A673 (cell line): ENCODE measurements around the gene DLG2. TPM values are rescaled to one million over a fixed set of nuclear protein-coding genes. Genes with fewer than 3 reads are reported as not detected.
"Not testable (repeated sequence)": the region's sequence is repeated elsewhere in the genome, so short reads cannot be mapped to it uniquely, and the experiment has no call there.

Experiments used
- BruUV-seq: library from RNA; stranded (reverse); fragments of 400-500 nt; replicated peaks from 2 replicates; lab custom pipeline; 2021; lab: Mats Ljungman, UMichigan
- CTCF ChIA-PET: fragments of 300-600 bp; sonication (Branson Sonifier 250); formaldehyde crosslinking; loops from one replicate; lab custom pipeline; 2022; ENCODE audit warnings: antibody characterized with exemption; lab: Charles Lee
- POLR2A ChIA-PET: fragments of 300-600 bp; sonication (Branson Sonifier 250); formaldehyde crosslinking; loops from one replicate; lab custom pipeline; 2022; ENCODE audit warnings: antibody characterized with exemption; ENCODE audit not compliant: low non-redundant PET; lab: Charles Lee
- DNase-seq: peaks from one replicate; pipeline ENCODE4 v3.0.0-alpha.2; 2015; ENCODE audit warnings: low spot score
- H3K27ac ChIP-seq: fragments of 200-600 bp; sonication (generic); 2 replicates; pipeline ENCODE4 v1.5.1; 2016; ENCODE audit warnings: mixed run types, low read depth, mild to moderate bottlenecking, mixed read lengths, antibody characterized with exemption, low read length; ENCODE audit not compliant: poor library complexity, severe bottlenecking
- H3K27me3 ChIP-seq: fragments of 200-600 bp; sonication (generic); replicated peaks from 2 replicates; pipeline ENCODE4 v1.6.1; 2017; ENCODE audit warnings: mixed run types, low read depth, mild to moderate bottlenecking, mixed read lengths, antibody characterized with exemption, low read length; ENCODE audit not compliant: insufficient read depth, poor library complexity
- H3K36me3 ChIP-seq: fragments of 200-600 bp; sonication (generic); 2 replicates; pipeline ENCODE4 v1.6.1; 2016; ENCODE audit warnings: mixed run types, mild to moderate bottlenecking, mixed read lengths, antibody characterized with exemption, low read length; ENCODE audit not compliant: insufficient read depth, poor library complexity, severe bottlenecking
- H3K4me1 ChIP-seq: fragments of 200-600 bp; sonication (generic); 2 replicates; pipeline ENCODE4 v1.6.1; 2017; ENCODE audit warnings: mixed run types, mild to moderate bottlenecking, mixed read lengths, antibody characterized with exemption, low read length; ENCODE audit not compliant: insufficient read depth, poor library complexity, severe bottlenecking
- H3K4me3 ChIP-seq: fragments of 200-600 bp; sonication (generic); 2 replicates; pipeline ENCODE4 v1.5.1; 2016; ENCODE audit warnings: low read depth, mixed run types, mild to moderate bottlenecking, mixed read lengths, low read length; ENCODE audit not compliant: poor library complexity, severe bottlenecking
- H3K9me3 ChIP-seq: fragments of 200-600 bp; sonication (generic); 2 replicates; pipeline ENCODE4 v1.6.1; 2016; ENCODE audit warnings: mixed run types, low read depth, mild to moderate bottlenecking, mixed read lengths, antibody characterized with exemption, low read length; ENCODE audit not compliant: poor library complexity, severe bottlenecking
- EZH2 ChIP-seq: fragments of 200-600 bp; sonication (generic); IDR thresholded peaks from 2 replicates; pipeline ENCODE4 v1.6.1; 2017; ENCODE audit warnings: borderline replicate concordance, low read depth, mild to moderate bottlenecking, mixed read lengths, antibody characterized with exemption, low read length; ENCODE audit not compliant: poor library complexity, severe bottlenecking
- intact Hi-C: fragments of 100-400 bp; cut with micrococcal nuclease; formaldehyde crosslinking; loops from one replicate; pipeline ENCODE4 v1.10.0; 2022; ENCODE audit not compliant: unreplicated experiment
- total RNA-seq: library from RNA; stranded (reverse); gene quantifications from 2 replicates; pipeline ENCODE4 v1.2.3, GENCODE V29; 2021
- TF ChIP-seq, protein P1 (sequence below): fragments of 300-800, 200-600 bp; sonication (generic); conservative IDR thresholded peaks from 2 replicates; pipeline ENCODE4 v1.5.1; 2017; ENCODE audit warnings: low read depth, mild to moderate bottlenecking, antibody characterized with exemption, low read length, moderate library complexity, mixed read lengths

Gene DLG2
- total RNA-seq, 1 experiment from 2014 or later, result 277 TPM

DNA sequence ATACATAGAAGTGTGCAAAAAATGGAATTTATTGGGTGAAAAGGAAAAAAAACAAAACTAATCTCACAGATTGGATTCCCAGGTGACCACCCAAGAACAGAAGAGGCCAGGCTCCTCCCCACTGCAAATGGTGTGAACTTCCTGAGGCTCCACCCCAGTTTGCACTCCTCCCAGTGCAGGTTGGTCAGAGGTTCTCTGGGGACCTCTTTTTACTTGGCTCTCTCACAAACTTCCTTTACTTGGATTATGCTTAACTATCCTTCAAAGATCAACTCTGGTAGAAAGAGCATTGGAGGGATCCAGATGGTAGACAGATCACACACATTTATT lies 2202.0 kb downstream of the DLG2 start:
- Histone ChIP-seq H3K9me3 (no peaks in the 10 kb centered on the region), H3K4me1 (peaks cover 21% of the 10 kb centered on the region), H3K4me3 (no peak overlapping the region), H3K27ac (peak overlapping the region; percentile 65), H3K27me3 (no peaks in the 10 kb centered on the region), H3K36me3 (no peaks in the 10 kb centered on the region)
- no TSS peak for BruUV-seq
- intact Hi-C loops, result no loop called here
- TF ChIP-seq, protein P1, sequence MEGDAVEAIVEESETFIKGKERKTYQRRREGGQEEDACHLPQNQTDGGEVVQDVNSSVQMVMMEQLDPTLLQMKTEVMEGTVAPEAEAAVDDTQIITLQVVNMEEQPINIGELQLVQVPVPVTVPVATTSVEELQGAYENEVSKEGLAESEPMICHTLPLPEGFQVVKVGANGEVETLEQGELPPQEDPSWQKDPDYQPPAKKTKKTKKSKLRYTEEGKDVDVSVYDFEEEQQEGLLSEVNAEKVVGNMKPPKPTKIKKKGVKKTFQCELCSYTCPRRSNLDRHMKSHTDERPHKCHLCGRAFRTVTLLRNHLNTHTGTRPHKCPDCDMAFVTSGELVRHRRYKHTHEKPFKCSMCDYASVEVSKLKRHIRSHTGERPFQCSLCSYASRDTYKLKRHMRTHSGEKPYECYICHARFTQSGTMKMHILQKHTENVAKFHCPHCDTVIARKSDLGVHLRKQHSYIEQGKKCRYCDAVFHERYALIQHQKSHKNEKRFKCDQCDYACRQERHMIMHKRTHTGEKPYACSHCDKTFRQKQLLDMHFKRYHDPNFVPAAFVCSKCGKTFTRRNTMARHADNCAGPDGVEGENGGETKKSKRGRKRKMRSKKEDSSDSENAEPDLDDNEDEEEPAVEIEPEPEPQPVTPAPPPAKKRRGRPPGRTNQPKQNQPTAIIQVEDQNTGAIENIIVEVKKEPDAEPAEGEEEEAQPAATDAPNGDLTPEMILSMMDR, result no peak
- TF ChIP-seq EZH2, result no peak
- DNase-seq, result peak; percentile 58
- POLR2A ChIA-PET, result no interaction called here
- CTCF ChIA-PET, result no interaction called here

DNA sequence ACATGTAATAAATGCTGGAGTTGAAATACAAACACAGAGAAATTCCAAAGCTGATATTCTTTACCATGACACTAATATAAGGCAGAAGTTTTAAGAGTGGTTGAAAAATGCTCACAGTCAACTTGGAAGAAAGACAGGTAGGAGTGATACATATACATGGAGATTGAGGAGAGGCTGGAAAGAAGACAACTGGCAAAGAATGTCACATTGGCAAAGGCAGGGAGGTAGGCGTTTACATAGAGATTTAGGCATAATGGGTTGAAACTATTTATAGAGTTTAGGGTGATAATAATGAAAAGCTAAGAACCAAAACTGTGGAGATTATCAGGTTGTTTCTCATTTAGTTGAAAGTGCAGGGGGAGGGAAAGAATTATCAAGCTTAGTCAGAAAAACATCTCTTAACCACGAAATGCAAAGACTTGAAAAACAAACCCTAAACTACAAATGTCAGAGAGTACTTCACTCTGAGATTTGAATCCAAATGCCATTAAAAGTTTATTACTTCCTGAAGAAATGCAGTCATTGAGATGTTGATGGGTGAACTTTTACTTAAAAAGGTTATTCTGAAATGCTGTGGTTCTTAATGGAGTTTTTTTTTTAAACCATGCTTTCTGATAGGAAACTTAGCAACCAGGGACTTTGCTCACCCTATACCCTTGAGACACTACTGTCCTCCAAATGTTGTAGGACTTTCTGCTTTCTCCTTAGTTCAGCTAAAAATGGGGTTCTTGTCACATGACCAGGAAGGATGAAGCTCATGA lies 2202.6 kb downstream of the DLG2 start:
- H3K4me1 ChIP-seq, result peaks cover 21% of the 10 kb centered on the region
- TF ChIP-seq EZH2, result no peak
- TF ChIP-seq, protein P1, result no peak
- H3K4me3 ChIP-seq, result no peak overlapping the region
- no peaks in the 10 kb centered on the region for H3K27me3 ChIP-seq
- BruUV-seq, result no TSS peak
- peak; percentile 75 for DNase-seq
- CTCF ChIA-PET, result no interaction called here
- H3K9me3 ChIP-seq, result no peaks in the 10 kb centered on the region
- H3K36me3 ChIP-seq, result no peaks in the 10 kb centered on the region
- intact Hi-C loops, result no loop called here
- POLR2A ChIA-PET, result no interaction called here
- peak overlapping the region; percentile 65 for H3K27ac ChIP-seq

DNA sequence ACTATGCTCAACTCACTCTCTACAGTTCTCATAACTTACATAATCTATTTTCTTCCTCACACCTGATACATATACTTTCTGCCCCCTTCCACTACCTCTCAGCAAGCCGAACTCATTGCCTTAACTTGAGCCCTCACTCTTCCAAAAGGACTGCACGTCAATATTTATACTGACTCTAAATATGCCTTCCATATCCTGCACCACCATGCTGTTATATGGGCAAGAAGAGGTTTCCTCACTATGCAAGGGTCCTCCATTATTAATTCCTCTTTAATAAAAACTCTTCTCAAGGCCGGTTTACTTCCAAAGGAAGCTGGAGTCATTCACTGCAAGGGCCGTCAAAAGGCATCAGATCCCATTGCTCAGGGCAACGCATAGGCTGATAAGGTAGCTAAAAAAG lies 2204.5 kb downstream of the DLG2 start:
- H3K9me3 ChIP-seq, CTCF ChIA-PET, intact Hi-C loops, H3K27ac ChIP-seq, POLR2A ChIA-PET, H3K36me3 ChIP-seq, DNase-seq, H3K4me3 ChIP-seq, BruUV-seq, H3K27me3 ChIP-seq: not testable (repeated sequence)
- peaks cover 21% of the 10 kb centered on the region for H3K4me1 ChIP-seq
